HCT116 (cell line): ENCODE data around the gene SLC35F6. TPM values are rescaled to one million over a fixed set of nuclear protein-coding genes. Genes with fewer than 3 reads are reported as not detected.

Experiments used
- ATAC-seq: fragments of 200-7000 bp; cut with Tn5 transposase; 2 replicates; pipeline ENCODE4 v1.9.1; 2020; ENCODE audit warnings: mild to moderate bottlenecking, moderate library complexity
- BruUV-seq: library from RNA; stranded (reverse); fragments of 400-500 nt; replicated peaks from 2 replicates; lab custom pipeline; 2021; lab: Mats Ljungman, UMichigan
- CTCF ChIA-PET: fragments of 300-600 bp; sonication (Branson Sonifier 250); formaldehyde crosslinking; loops from one replicate; lab custom pipeline; 2021; ENCODE audit warnings: antibody characterized with exemption; lab: Charles Lee
- POLR2A ChIA-PET: fragments of 300-600, 350-600 bp; sonication (Branson Sonifier 250); formaldehyde crosslinking; loops from one replicate; lab custom pipeline; 2021; ENCODE audit warnings: antibody characterized with exemption; lab: Charles Lee
- RAD21 ChIA-PET, 2 experiments: fragments of 300-600 bp; sonication (Branson Sonifier 250); formaldehyde crosslinking; loops; one replicate each; lab custom pipeline; 2023; ENCODE audit warnings: low total read pairs in 2 of 2; ENCODE audit not compliant: uncharacterized antibody in 2 of 2, unreplicated experiment in 2 of 2, low non-redundant PET in 1 of 2; lab: Charles Lee
- DNase-seq: peaks from one replicate; pipeline ENCODE4 v3.0.0-alpha.2; 2010; ENCODE audit warnings: low read depth, low spot score
- H2AFZ ChIP-seq: fragments of 200-600 bp; shearing (Covaris generic), sonication (generic); 2 replicates; pipeline ENCODE4 v1.6.1; 2017; ENCODE audit warnings: low read depth, mixed run types, mixed read lengths, antibody characterized with exemption, low read length; ENCODE audit not compliant: poor library complexity, severe bottlenecking
- H3K27ac ChIP-seq: 2 replicates; pipeline ENCODE4 v1.5.1; 2012; ENCODE audit warnings: low read depth, low read length
- H3K27me3 ChIP-seq: fragments of 200-600 bp; sonication (generic); 2 replicates; pipeline ENCODE4 v1.6.1; 2016; ENCODE audit warnings: mixed run types, low read length, mixed read lengths; ENCODE audit not compliant: insufficient read depth
- H3K36me3 ChIP-seq, 2 experiments: fragments of 200-500 bp in 1 of 2; fragments of 200-600 bp in 1 of 2; sonication (Bioruptor generic) in 1 of 2; sonication (generic) in 1 of 2; 2 replicates each; pipeline versions ENCODE4 v1.5.1 to v1.6.1; 2014 to 2016; ENCODE audit warnings: low read length in 2 of 2, inconsistent platforms in 1 of 2, mixed read lengths in 1 of 2, mixed run types in 1 of 2; ENCODE audit not compliant: insufficient read depth in 2 of 2, control insufficient read depth in 1 of 2
- H3K4me1 ChIP-seq, 2 experiments: fragments of 200-600 bp in 1 of 2; sonication (generic) in 1 of 2; 2 replicates each; pipeline versions ENCODE4 v1.5.1 to v1.6.1; 2012 to 2017; ENCODE audit warnings: low read length in 2 of 2, inconsistent platforms in 1 of 2, mild to moderate bottlenecking in 1 of 2, mixed read lengths in 1 of 2, mixed run types in 1 of 2, moderate library complexity in 1 of 2; ENCODE audit not compliant: insufficient read depth in 2 of 2, control insufficient read depth in 1 of 2
- H3K4me2 ChIP-seq: fragments of 200-600 bp; sonication (generic); 2 replicates; pipeline ENCODE4 v1.6.1; 2017; ENCODE audit warnings: mixed run types, low read length, mixed read lengths
- H3K4me3 ChIP-seq, 2 experiments: fragments of 200-600 bp in 1 of 2; sonication (generic) in 1 of 2; replicated peaks in 1 of 2; 2 replicates each; pipeline ENCODE4 v1.5.1; 2011 to 2016; ENCODE audit warnings: low read length in 2 of 2, control low read depth in 1 of 2, low read depth in 1 of 2, mild to moderate bottlenecking in 1 of 2, mixed read lengths in 1 of 2, mixed run types in 1 of 2
- H3K79me2 ChIP-seq: fragments of 200-600 bp; sonication (generic); 2 replicates; pipeline ENCODE4 v1.6.1; 2017; ENCODE audit warnings: mild to moderate bottlenecking, mixed run types, low read length, moderate library complexity, mixed read lengths; ENCODE audit not compliant: insufficient read depth
- H3K9ac ChIP-seq: fragments of 200-600 bp; sonication (generic); 2 replicates; pipeline ENCODE4 v1.6.1; 2016; ENCODE audit warnings: low read length, mixed read lengths
- H3K9me2 ChIP-seq: fragments of 200-600 bp; sonication (generic), shearing (Covaris generic); 2 replicates; pipeline ENCODE4 v1.6.1; 2017; ENCODE audit warnings: mixed run types, mild to moderate bottlenecking, moderate library complexity; ENCODE audit not compliant: insufficient read depth
- H3K9me3 ChIP-seq, 2 experiments: fragments of 200-500 bp in 1 of 2; fragments of 200-600 bp in 1 of 2; sonication (Bioruptor generic) in 1 of 2; sonication (generic) in 1 of 2; 2 replicates each; pipeline ENCODE4 v1.6.1; 2014 to 2017; ENCODE audit warnings: low read length in 2 of 2, mixed read lengths in 2 of 2, inconsistent platforms in 1 of 2, low read depth in 1 of 2, mild to moderate bottlenecking in 1 of 2, mixed run types in 1 of 2, moderate library complexity in 1 of 2; ENCODE audit not compliant: control insufficient read depth in 1 of 2, insufficient read depth in 1 of 2
- H4K20me1 ChIP-seq: fragments of 200-600 bp; sonication (generic), shearing (Covaris generic); 2 replicates; pipeline ENCODE4 v1.6.1; 2017; ENCODE audit warnings: mixed run types, mild to moderate bottlenecking, moderate library complexity; ENCODE audit not compliant: insufficient read depth
- ATF3 ChIP-seq: IDR thresholded peaks from 2 replicates; pipeline ENCODE4 v1.6.1; 2012
- CTCF ChIP-seq, 3 experiments: fragments of 200-600 bp in 1 of 3; sonication (generic) in 1 of 3; IDR thresholded peaks in 2 of 3; conservative IDR thresholded peaks in 1 of 3; 2 replicates each; pipeline ENCODE4 v1.5.1; 2012 to 2017; ENCODE audit warnings: low read depth in 2 of 3, low read length in 2 of 3, antibody characterized with exemption in 1 of 3, borderline replicate concordance in 1 of 3, control low read depth in 1 of 3, mild to moderate bottlenecking in 1 of 3, mixed read lengths in 1 of 3, mixed run types in 1 of 3, moderate library complexity in 1 of 3; ENCODE audit not compliant: insufficient read depth in 1 of 3
- EZH2 ChIP-seq: fragments of 200-600 bp; sonication (generic); IDR thresholded peaks from 2 replicates; pipeline ENCODE4 v1.6.1; 2017; ENCODE audit warnings: antibody characterized with exemption, mixed run types
- POLR2A ChIP-seq: IDR thresholded peaks from 2 replicates; pipeline ENCODE4 v1.7.0; 2011; ENCODE audit warnings: borderline replicate concordance; ENCODE audit not compliant: insufficient read depth, insufficient read length; ENCODE audit errors: extremely low read depth
- POLR2AphosphoS5 ChIP-seq: IDR thresholded peaks from 2 replicates; pipeline ENCODE4 v1.6.1; 2011; ENCODE audit warnings: mild to moderate bottlenecking, low read depth, low read length, moderate library complexity
- SIN3A ChIP-seq: IDR thresholded peaks from 2 replicates; pipeline ENCODE4 v1.6.1; 2012; ENCODE audit warnings: low read depth
- SP1 ChIP-seq: IDR thresholded peaks from 2 replicates; pipeline ENCODE4 v1.6.1; 2012; ENCODE audit warnings: low read depth
- SRF ChIP-seq: IDR thresholded peaks from 2 replicates; pipeline ENCODE4 v1.6.1; 2012; ENCODE audit warnings: low read depth
- TCF7L2 ChIP-seq: IDR thresholded peaks from 2 replicates; pipeline ENCODE4 v1.7.0; 2011; ENCODE audit warnings: borderline replicate concordance, inconsistent platforms; ENCODE audit not compliant: insufficient read depth, insufficient read length; ENCODE audit errors: extremely low read depth
- YY1 ChIP-seq: IDR thresholded peaks from 2 replicates; pipeline ENCODE4 v1.6.1; 2011; ENCODE audit warnings: low read length, low read depth, moderate library complexity, mild to moderate bottlenecking; ENCODE audit not compliant: insufficient replicate concordance; ENCODE audit errors: extremely low read depth
- ZBTB33 ChIP-seq: IDR thresholded peaks from 2 replicates; pipeline ENCODE4 v1.6.1; 2011; ENCODE audit warnings: mild to moderate bottlenecking, low read length, moderate library complexity; ENCODE audit not compliant: insufficient replicate concordance; ENCODE audit errors: extremely low read depth
- ZFX ChIP-seq: fragments of 450-650 bp; IDR thresholded peaks from 2 replicates; pipeline ENCODE4 v1.6.1; 2017
- ZNF274 ChIP-seq: fragments of 200-500 bp; sonication (Bioruptor generic); IDR thresholded peaks from 2 replicates; pipeline ENCODE4 v1.6.1; 2014; ENCODE audit warnings: mild to moderate bottlenecking, low read depth, low read length, inconsistent platforms
- intact Hi-C: fragments of 100-400 bp; cut with micrococcal nuclease; formaldehyde crosslinking; loops from 2 replicates; pipeline ENCODE4 v1.10.0; 2022
- total RNA-seq: library from RNA; stranded (reverse); gene quantifications from one replicate; pipeline ENCODE4 v1.2.1, GENCODE V29; 2021; ENCODE audit not compliant: unreplicated experiment

The SLC35F6 gene
- total RNA-seq, 1 experiment from 2014 or later: 34.5 TPM

- Histone ChIP-seq H3K36me3 (peaks cover 8 to 20% of the 10 kb centered on the region in 2 experiments; a peak in 2 of 4 replicates), H3K4me3 (no peak overlapping the region), H3K79me2 (peaks cover 22% of the 10 kb centered on the region), H3K9ac (no peak overlapping the region), H3K9me2 (no peaks in the 10 kb centered on the region), H2AFZ (no peak overlapping the region), H3K4me2 (no peak overlapping the region), H4K20me1 (no peaks in the 10 kb centered on the region), H3K4me1 (no peaks in the 10 kb centered on the region), H3K27ac (no peak overlapping the region), H3K27me3 (no peaks in the 10 kb centered on the region), H3K9me3 (no peaks in the 10 kb centered on the region)
- ChIA-PET RAD21 (no interaction called here), POLR2A (no interaction called here), CTCF (interaction anchor here (1.6 kb wide), 1 partner anchor 9 kb away, joined by 5 read pairs; no protein-coding TSS in a partner anchor)
- no TSS peak for BruUV-seq
- ATAC-seq (no peak), DNase-seq (no peak)
- intact Hi-C loops: no loop called here
- TF ChIP-seq SIN3A: no peak
- no peak for TF ChIP-seq ATF3
- TF ChIP-seq POLR2AphosphoS5: no peak
- TF ChIP-seq TCF7L2: no peak
- no peak for TF ChIP-seq ZBTB33
- no peak for TF ChIP-seq EZH2
- TF ChIP-seq ZFX: no peak
- no peak for TF ChIP-seq POLR2A
- TF ChIP-seq YY1: no peak
- TF ChIP-seq SRF: no peak
- no peak for TF ChIP-seq ZNF274
- TF ChIP-seq CTCF (IDR thresholded peaks at IDR 0.05 in 2 of 3, conservative IDR thresholded peaks at IDR 0.05 in 1 of 3; ENCODE audit: borderline replicate concordance in 1 of 3, insufficient read depth in 1 of 3, low read depth in 2 of 3, low read length in 2 of 3): no peak
- no peak for TF ChIP-seq SP1
Measured at GRCh38 chr2:26778098-26778497, 14.0 kb downstream of the SLC35F6 start.
